Measurements from ENCODE around the gene ZFHX3.

DNA sequence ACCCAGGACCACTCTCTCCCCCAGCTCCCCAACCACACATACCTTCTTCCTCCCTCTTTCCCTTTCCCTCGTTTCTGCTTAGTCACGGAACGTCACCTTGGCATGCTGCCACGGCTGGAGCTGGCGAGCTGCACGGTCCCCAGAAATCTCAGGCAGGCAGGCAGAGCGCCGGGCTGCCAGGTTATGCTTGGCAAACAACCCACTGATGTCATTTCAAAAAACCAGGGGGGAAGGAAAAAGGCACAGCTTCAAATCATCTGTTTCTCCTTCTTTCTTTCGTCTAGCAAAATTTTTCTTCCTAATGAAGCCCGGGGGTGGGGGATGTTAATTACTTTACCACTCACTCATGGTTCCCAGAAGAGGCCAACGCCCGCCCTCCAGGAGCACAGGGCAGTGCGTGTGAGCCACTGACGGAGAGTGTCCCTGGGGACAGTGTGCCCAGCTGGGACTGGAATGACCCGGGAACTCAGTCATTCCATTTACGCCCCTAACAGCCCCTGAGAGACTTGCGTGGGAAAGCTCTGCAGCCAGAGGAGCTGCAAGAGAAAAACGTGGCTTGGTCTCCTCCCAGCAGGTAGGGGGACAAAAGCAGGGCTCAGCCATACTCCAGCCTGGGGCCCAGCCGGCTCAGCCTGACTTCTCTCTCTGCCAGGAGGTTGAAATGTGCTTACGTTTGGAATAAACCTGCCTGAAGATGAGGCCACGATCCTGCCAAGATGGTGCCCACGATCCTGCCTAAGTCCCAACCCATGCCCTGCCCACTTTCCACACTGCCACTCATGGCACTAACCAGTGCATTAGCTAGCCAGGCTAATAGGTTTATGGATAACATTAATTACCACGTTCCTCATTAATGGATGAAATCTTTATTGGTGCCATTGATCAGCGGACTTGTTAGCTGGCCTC, 198.9 kb downstream of the ZFHX3 start:
- TF ChIP-seq, protein P1, sequence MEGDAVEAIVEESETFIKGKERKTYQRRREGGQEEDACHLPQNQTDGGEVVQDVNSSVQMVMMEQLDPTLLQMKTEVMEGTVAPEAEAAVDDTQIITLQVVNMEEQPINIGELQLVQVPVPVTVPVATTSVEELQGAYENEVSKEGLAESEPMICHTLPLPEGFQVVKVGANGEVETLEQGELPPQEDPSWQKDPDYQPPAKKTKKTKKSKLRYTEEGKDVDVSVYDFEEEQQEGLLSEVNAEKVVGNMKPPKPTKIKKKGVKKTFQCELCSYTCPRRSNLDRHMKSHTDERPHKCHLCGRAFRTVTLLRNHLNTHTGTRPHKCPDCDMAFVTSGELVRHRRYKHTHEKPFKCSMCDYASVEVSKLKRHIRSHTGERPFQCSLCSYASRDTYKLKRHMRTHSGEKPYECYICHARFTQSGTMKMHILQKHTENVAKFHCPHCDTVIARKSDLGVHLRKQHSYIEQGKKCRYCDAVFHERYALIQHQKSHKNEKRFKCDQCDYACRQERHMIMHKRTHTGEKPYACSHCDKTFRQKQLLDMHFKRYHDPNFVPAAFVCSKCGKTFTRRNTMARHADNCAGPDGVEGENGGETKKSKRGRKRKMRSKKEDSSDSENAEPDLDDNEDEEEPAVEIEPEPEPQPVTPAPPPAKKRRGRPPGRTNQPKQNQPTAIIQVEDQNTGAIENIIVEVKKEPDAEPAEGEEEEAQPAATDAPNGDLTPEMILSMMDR (IDR thresholded peaks at IDR 0.05), result no peak
- no peak for TF ChIP-seq POLR2A (IDR thresholded peaks at IDR 0.05)

Data from testis (tissue), 2 donors.